GM21619 (cell line): Measurements from ENCODE around the gene MRPL28.
"Not testable (repeated sequence)": the region's sequence is repeated elsewhere in the genome, so short reads cannot be mapped to it uniquely, and the experiment has no call there.

Experiments
- ATAC-seq: cut with Tn5 transposase; IDR thresholded peaks from one replicate; pipeline ENCODE4 v1.9.1; 2021; ENCODE audit not compliant: unreplicated experiment

The MRPL28 gene

GRCh38 chr16:341095-341973, 29.0 kb downstream of the MRPL28 start:
- ATAC-seq = not testable (repeated sequence)

- ATAC-seq = no peak
Observed at GRCh38 chr16:340370-341091, 29.8 kb downstream of the MRPL28 start.

- no peak for ATAC-seq
Observed at GRCh38 chr16:339680-340079, 30.7 kb downstream of the MRPL28 start.

- ATAC-seq = no peak
Observed at GRCh38 chr16:337975-338575, 32.3 kb downstream of the MRPL28 start.

GRCh38 chr16:337437-337836, 32.9 kb downstream of the MRPL28 start:
- no peak for ATAC-seq

GRCh38 chr16:336269-336668, 34.1 kb downstream of the MRPL28 start:
- no peak for ATAC-seq

GRCh38 chr16:334861-335632, 35.3 kb downstream of the MRPL28 start:
- ATAC-seq = not testable (repeated sequence)

- ATAC-seq = not testable (repeated sequence)
Observed at GRCh38 chr16:334164-334832, 36.0 kb downstream of the MRPL28 start.

GRCh38 chr16:333406-334094, 36.8 kb downstream of the MRPL28 start:
- no peak for ATAC-seq

GRCh38 chr16:331181-331814, 39.0 kb downstream of the MRPL28 start:
- ATAC-seq = not testable (repeated sequence)

GRCh38 chr16:330741-331140, 39.6 kb downstream of the MRPL28 start:
- no peak for ATAC-seq

- no peak for ATAC-seq
Observed at GRCh38 chr16:325375-326145, 44.8 kb downstream of the MRPL28 start.

- ATAC-seq = no peak
Observed at GRCh38 chr16:324451-325334, 45.6 kb downstream of the MRPL28 start.

- ATAC-seq = no peak
Observed at GRCh38 chr16:324201-324450, 46.2 kb downstream of the MRPL28 start.

- no peak for ATAC-seq
Observed at GRCh38 chr16:322476-323143, 47.7 kb downstream of the MRPL28 start.

- ATAC-seq = no peak
Observed at GRCh38 chr16:321532-321931, 48.8 kb downstream of the MRPL28 start.

- no peak for ATAC-seq
Observed at GRCh38 chr16:320206-320605, 50.1 kb downstream of the MRPL28 start.
